HG03039 (cell line): ENCODE measurements around the gene MGLL.

Source experiments
- ATAC-seq: cut with Tn5 transposase; IDR thresholded peaks from one replicate; pipeline ENCODE4 v1.9.1; 2021; ENCODE audit warnings: mild to moderate bottlenecking, moderate library complexity; ENCODE audit not compliant: unreplicated experiment

The MGLL gene

GRCh38 chr3:127815001-127815400, 7.3 kb downstream of the MGLL start:
- ATAC-seq = no peak

DNA sequence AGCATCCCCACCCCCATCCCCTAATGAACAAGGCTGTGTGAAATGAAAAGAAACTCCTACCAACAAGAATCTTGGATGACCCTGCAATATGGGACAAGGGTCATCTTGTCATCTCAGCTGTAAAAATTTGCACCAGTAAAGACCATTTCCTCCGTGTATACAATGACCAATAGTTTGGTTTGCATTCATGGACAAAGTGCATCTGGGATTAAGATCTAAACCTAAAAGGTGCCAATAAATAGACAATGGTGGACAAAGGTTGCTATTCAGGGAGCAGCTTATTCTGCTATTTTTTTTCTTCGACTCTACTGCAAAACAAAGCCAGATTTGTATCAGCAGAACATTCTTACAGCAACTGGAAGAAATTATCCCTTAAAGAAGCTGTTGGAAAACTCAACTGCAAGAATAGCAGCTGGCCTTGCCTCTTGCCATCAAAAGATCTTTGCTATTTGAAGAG, 8.0 kb downstream of the MGLL start:
- no peak for ATAC-seq

- ATAC-seq = no peak
Measured at GRCh38 chr3:127812151-127812550, 10.2 kb downstream of the MGLL start.

DNA sequence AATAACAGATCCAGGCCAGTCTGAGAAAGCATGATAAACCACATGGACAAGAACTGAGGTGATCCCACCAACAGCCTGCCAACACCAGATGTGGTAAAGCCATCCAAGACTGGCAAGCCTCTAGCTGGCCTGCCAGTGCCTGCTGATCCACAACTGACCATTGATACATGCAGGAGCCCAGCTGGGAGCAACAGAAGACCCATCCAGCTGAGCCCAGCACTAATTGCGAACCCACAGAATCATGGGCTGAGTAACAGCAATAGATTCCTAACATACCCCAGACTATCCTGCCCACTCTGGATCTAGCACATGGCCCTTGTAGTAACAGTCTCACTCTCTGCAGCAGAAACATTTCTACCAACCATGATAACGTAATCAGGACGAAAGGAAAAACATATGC, 10.6 kb downstream of the MGLL start:
- no peak for ATAC-seq

DNA sequence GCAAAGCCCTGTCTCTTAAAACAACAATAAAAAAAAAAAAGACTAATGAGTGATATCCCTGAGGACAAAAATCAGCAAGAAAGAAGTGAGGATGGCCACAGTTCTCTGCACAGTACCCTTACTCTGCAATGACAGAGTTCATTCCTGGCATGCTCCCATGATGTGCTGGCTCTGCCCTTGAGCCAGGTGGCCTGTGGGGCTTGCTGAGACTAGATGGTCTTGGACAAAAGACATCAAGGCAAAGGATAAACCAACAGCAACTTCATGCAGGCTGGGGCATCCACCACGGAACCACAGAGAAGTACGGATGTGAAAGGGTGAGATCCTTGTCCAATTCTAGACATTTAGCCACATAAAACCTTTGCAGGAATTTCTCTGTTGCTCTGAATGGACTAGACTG, 12.7 kb downstream of the MGLL start:
- ATAC-seq = no peak

GRCh38 chr3:127809211-127809610, 13.1 kb downstream of the MGLL start:
- no peak for ATAC-seq

- ATAC-seq = peak; percentile 60
Measured at GRCh38 chr3:127808197-127808596, 14.1 kb downstream of the MGLL start.

DNA sequence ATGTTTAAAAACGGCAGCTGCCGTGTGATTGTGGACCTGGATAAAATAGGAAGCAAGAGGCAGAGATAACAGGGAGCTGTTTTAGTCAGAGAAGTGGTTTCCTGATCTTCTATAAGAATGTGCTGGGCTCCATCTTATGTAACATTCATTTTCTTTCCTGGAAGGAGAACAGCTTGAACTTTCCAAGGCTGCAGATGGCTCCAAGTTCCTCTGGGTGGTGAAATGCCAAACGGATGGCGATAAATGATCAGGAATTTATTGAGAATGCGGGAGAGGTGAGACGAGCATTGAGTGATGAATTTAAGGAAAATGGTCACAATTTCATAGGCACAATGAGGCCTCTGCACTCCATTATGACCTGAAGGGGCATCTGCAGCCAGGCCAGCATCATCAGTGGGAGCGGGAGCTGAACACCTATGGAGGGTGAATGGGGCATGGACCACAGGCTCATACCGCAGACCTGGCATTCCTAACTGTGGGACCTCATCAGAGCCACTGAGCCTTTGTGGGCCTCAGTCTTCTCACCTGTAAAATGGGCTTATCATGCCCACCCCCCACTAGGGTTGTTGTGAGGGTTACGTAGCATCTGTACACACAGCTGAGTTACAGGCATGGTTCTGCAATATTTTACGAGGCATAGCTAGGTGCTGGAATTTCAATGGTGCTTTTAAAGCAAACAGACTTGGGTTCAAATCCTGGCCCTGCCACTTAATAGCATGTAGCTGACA, 17.1 kb downstream of the MGLL start:
- ATAC-seq = no peak

DNA sequence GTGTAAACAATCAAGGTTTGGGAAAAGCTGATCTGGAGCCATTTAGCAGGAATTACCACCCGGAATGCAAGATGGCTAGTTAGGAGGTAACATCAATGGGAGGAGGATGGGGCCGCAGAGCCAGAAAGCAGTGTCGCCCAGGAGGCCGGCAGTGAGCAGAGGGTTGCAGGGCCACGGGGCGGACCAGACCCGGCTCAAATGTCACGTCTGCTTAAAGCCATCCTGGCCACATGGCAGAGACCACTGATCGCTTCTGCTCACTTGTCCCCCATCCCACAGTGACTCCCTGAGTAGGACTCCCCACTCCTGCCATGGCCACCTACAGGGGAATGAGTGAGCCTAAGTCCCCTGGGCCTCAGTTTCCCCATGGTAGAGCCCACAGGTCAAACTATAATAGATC, 18.2 kb downstream of the MGLL start:
- ATAC-seq = no peak

- no peak for ATAC-seq
Measured at GRCh38 chr3:127803619-127804018, 18.7 kb downstream of the MGLL start.

DNA sequence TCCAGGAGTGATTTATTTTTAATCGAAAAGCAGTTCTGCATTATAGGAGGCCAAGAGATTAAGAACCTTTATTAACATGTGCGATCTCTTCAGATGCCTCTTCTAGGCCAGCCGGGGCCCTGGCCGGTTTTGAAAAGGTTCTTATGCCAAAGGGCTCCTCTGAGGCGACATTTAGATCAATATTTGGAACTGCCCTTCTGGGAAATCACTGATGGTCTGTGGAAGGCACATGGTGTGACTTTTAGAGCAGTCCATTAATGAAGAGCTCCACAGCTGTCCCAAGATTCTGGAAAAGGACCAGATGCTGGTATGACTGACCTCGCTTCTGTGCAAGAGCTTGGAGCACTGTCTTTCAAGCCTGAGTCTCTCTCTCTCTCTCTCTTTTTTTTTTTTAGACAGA, 19.7 kb downstream of the MGLL start:
- ATAC-seq = no peak

- ATAC-seq = no peak
Measured at GRCh38 chr3:127801731-127802313, 20.5 kb downstream of the MGLL start.

- ATAC-seq = no peak
Measured at GRCh38 chr3:127800508-127800907, 21.8 kb downstream of the MGLL start.

- ATAC-seq = no peak
Measured at GRCh38 chr3:127799476-127800222, 22.7 kb downstream of the MGLL start.

GRCh38 chr3:127798716-127799115, 23.6 kb downstream of the MGLL start:
- no peak for ATAC-seq

- no peak for ATAC-seq
Measured at GRCh38 chr3:127796831-127797150, 25.5 kb downstream of the MGLL start.

DNA sequence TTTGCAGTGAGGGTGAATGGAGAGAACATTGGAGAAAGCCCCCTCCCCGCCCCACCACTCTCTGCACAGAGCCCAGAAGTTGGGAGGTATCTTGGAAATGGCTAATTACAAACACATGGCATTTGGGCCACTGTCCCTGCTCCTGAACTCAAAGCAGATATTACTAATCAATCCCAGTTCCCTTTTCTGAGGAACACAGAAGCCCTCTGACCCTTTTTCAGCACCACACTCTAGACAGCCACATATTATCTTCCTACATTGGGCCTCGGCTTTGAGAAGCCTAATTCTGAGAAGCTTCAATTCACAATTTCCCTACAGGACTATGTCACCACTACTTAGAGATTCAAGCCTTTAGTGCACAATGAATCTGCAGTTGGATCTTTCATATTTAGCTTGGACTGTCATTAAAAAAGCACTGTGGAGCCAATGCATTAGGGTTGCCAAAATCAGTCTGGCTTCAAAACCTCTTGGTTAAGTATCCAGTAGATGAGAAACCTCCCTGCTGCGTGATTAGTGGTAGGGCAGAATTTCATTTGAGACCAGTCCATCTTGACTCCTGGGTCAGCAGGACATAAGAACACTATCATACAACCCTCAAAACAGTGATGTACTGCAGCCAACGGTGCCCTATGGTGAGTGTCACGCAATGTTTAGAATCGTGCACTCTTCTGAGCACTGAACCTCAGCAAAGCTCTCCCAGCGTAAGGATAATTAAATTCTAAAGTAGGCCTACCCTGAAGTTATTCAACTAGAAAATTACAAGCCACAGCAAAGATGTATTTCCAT, 26.1 kb downstream of the MGLL start:
- ATAC-seq = no peak

GRCh38 chr3:127794972-127795371, 27.3 kb downstream of the MGLL start:
- no peak for ATAC-seq

GRCh38 chr3:127794402-127794801, 27.9 kb downstream of the MGLL start:
- no peak for ATAC-seq

- no peak for ATAC-seq
Measured at GRCh38 chr3:127792541-127793292, 29.6 kb downstream of the MGLL start.
